ENCODE data around the gene RITA1. TPM values are rescaled to one million over a fixed set of nuclear protein-coding genes. Genes with fewer than 3 reads are reported as not detected.

Gene RITA1
- total and polyA plus RNA-seq, 4 donors = 10.6 to 18.1 (median 14.9) TPM

DNA sequence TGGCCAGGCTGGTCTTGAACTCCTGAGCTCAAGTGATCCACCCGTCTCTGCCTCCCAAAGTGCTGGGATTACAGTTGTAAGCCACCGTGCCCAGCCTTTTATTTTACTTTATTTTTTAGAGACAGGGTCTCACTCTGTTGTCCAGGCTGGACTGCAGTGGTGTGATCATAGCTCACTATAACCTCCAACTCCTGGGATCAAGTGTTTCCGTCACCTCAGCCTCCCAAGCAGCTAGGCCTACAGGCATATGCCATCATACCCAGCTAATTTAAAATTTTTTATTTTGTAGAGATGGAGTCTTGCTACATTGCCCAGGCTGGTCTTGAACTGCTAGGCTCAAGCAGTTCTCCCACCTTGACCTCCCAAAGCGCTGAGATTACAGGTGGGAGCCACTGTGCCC, 39.4 kb downstream of the RITA1 start:
- H3K4me3 ChIP-seq (ENCODE audit: low read depth in 1 of 3, low read length in 3 of 3) = no peak overlapping the region
- no peaks in the 10 kb centered on the region for H3K9me3 ChIP-seq (ENCODE audit: control insufficient read depth in 4 of 4, low read length in 3 of 4)
- WGBS = 96% methylated on average over 4 of the region's 4 CpGs
- no peaks in the 10 kb centered on the region for H3K27me3 ChIP-seq (ENCODE audit: control insufficient read depth in 4 of 4, insufficient read depth in 4 of 4, low read length in 3 of 4)
- no peak overlapping the region for H3K9ac ChIP-seq (ENCODE audit: low read depth in 1 of 2, low read length in 2 of 2)
- no peak for DNase-seq (ENCODE audit: low spot score)
- H3K4me1 ChIP-seq (ENCODE audit: control insufficient read depth in 4 of 4, insufficient read depth in 4 of 4, low read length in 3 of 4) = peaks cover 7 to 34% (median 22%) of the 10 kb centered on the region in 4 donors
- H3K27ac ChIP-seq (ENCODE audit: low read depth in 1 of 2, low read length in 2 of 2) = no peak overlapping the region
- TF ChIP-seq HNF4A (conservative IDR thresholded peaks at IDR 0.05) (no peak), YY1 (IDR thresholded peaks at IDR 0.05) (no peak), EGR1 (IDR thresholded peaks at IDR 0.05; ENCODE audit: low read depth in 2 of 2) (no peak), FOXA1 (IDR thresholded peaks at IDR 0.05) (no peak), RAD21 (IDR thresholded peaks at IDR 0.05) (no peak), RXRA (IDR thresholded peaks at IDR 0.05) (no peak), NR2F2 (IDR thresholded peaks at IDR 0.05) (no peak), FOXA2 (IDR thresholded peaks at IDR 0.05) (no peak), GABPA (IDR thresholded peaks at IDR 0.05 in 1 of 2, conservative IDR thresholded peaks at IDR 0.05 in 1 of 2) (no peak)
- TF ChIP-seq, protein P1, sequence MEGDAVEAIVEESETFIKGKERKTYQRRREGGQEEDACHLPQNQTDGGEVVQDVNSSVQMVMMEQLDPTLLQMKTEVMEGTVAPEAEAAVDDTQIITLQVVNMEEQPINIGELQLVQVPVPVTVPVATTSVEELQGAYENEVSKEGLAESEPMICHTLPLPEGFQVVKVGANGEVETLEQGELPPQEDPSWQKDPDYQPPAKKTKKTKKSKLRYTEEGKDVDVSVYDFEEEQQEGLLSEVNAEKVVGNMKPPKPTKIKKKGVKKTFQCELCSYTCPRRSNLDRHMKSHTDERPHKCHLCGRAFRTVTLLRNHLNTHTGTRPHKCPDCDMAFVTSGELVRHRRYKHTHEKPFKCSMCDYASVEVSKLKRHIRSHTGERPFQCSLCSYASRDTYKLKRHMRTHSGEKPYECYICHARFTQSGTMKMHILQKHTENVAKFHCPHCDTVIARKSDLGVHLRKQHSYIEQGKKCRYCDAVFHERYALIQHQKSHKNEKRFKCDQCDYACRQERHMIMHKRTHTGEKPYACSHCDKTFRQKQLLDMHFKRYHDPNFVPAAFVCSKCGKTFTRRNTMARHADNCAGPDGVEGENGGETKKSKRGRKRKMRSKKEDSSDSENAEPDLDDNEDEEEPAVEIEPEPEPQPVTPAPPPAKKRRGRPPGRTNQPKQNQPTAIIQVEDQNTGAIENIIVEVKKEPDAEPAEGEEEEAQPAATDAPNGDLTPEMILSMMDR (IDR thresholded peaks at IDR 0.05; ENCODE audit: low read depth, low read length, missing input control) = no peak
- TF ChIP-seq, protein P2, sequence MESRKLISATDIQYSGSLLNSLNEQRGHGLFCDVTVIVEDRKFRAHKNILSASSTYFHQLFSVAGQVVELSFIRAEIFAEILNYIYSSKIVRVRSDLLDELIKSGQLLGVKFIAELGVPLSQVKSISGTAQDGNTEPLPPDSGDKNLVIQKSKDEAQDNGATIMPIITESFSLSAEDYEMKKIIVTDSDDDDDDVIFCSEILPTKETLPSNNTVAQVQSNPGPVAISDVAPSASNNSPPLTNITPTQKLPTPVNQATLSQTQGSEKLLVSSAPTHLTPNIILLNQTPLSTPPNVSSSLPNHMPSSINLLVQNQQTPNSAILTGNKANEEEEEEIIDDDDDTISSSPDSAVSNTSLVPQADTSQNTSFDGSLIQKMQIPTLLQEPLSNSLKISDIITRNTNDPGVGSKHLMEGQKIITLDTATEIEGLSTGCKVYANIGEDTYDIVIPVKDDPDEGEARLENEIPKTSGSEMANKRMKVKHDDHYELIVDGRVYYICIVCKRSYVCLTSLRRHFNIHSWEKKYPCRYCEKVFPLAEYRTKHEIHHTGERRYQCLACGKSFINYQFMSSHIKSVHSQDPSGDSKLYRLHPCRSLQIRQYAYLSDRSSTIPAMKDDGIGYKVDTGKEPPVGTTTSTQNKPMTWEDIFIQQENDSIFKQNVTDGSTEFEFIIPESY (IDR thresholded peaks at IDR 0.05) = no peak
- TF ChIP-seq, protein P3, sequence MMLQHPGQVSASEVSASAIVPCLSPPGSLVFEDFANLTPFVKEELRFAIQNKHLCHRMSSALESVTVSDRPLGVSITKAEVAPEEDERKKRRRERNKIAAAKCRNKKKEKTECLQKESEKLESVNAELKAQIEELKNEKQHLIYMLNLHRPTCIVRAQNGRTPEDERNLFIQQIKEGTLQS (IDR thresholded peaks at IDR 0.05) = no peak
- peaks cover 0 to 15% (median 12%) of the 10 kb centered on the region in 4 donors for H3K36me3 ChIP-seq (ENCODE audit: control insufficient read depth in 4 of 4, insufficient read depth in 3 of 4, low read depth in 1 of 4, low read length in 3 of 4)

DNA sequence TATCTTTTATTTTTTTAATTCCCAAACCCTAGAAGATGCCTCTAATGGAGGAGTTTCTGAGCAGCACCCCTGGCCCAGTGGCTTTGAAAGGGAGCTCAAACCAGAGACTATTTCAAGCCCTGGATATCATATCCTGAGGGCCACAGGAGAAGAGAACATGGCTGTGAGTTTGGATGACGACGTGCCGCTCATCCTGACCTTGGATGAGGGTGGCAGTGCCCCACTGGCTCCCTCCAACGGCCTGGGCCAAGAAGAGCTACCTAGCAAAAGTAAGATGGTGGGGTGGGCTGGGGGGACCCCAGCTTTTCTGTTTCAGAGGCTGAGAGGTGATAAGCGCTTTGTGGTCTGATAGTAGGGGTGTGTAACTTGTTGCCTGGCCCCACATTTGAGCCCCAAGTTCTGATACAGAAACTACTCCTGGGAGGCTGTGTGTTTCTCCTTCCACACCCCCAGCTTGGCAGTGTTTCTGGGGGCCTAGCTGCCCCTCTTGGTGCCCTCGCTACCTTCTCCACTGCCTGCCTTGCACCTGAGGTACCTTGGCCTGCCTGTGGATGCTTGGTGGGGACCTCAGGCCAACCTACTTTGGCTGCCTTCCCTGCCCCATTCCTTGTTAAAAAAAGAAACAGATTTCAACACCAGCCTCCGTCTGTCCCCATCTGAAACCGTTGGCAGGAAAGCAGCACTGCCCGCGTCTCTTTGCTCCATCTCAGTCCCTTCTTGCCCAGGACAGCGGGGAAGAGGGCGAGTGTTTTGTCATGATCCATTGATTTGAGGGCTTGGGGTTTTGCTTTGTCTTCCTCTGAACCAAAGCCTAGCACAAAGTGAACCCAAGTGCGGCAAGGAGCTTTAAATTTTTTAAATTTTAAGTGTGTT, 41.4 kb downstream of the RITA1 start:
- Histone ChIP-seq H3K4me3 (ENCODE audit: low read depth in 1 of 3, low read length in 3 of 3) (no peak overlapping the region), H3K36me3 (ENCODE audit: control insufficient read depth in 4 of 4, insufficient read depth in 3 of 4, low read depth in 1 of 4, low read length in 3 of 4) (peaks cover 0 to 28% (median 23%) of the 10 kb centered on the region in 4 donors), H3K4me1 (ENCODE audit: control insufficient read depth in 4 of 4, insufficient read depth in 4 of 4, low read length in 3 of 4) (peaks cover 7 to 23% (median 16%) of the 10 kb centered on the region in 4 donors), H3K27me3 (ENCODE audit: control insufficient read depth in 4 of 4, insufficient read depth in 4 of 4, low read length in 3 of 4) (no peaks in the 10 kb centered on the region), H3K9ac (ENCODE audit: low read depth in 1 of 2, low read length in 2 of 2) (no peak overlapping the region), H3K9me3 (ENCODE audit: control insufficient read depth in 4 of 4, low read length in 3 of 4) (no peaks in the 10 kb centered on the region), H3K27ac (ENCODE audit: low read depth in 1 of 2, low read length in 2 of 2) (no peak overlapping the region)
- 79% methylated on average over 13 of the region's 13 CpGs for WGBS
- no peak for DNase-seq (ENCODE audit: low spot score)
- TF ChIP-seq YY1 (IDR thresholded peaks at IDR 0.05) (no peak), RAD21 (IDR thresholded peaks at IDR 0.05) (no peak), SP1 (IDR thresholded peaks at IDR 0.05) (no peak), FOXA2 (IDR thresholded peaks at IDR 0.05) (no peak), HNF4G (IDR thresholded peaks at IDR 0.05) (no peak), EGR1 (IDR thresholded peaks at IDR 0.05; ENCODE audit: low read depth in 2 of 2) (no peak), HNF4A (conservative IDR thresholded peaks at IDR 0.05) (no peak)
- TF ChIP-seq, protein P4, sequence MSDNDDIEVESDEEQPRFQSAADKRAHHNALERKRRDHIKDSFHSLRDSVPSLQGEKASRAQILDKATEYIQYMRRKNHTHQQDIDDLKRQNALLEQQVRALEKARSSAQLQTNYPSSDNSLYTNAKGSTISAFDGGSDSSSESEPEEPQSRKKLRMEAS (IDR thresholded peaks at IDR 0.05) = no peak
- TF ChIP-seq, protein P3 (IDR thresholded peaks at IDR 0.05) = no peak
- TF ChIP-seq, protein P1 (IDR thresholded peaks at IDR 0.05; ENCODE audit: low read depth, low read length, missing input control) = no peak
- TF ChIP-seq, protein P5, sequence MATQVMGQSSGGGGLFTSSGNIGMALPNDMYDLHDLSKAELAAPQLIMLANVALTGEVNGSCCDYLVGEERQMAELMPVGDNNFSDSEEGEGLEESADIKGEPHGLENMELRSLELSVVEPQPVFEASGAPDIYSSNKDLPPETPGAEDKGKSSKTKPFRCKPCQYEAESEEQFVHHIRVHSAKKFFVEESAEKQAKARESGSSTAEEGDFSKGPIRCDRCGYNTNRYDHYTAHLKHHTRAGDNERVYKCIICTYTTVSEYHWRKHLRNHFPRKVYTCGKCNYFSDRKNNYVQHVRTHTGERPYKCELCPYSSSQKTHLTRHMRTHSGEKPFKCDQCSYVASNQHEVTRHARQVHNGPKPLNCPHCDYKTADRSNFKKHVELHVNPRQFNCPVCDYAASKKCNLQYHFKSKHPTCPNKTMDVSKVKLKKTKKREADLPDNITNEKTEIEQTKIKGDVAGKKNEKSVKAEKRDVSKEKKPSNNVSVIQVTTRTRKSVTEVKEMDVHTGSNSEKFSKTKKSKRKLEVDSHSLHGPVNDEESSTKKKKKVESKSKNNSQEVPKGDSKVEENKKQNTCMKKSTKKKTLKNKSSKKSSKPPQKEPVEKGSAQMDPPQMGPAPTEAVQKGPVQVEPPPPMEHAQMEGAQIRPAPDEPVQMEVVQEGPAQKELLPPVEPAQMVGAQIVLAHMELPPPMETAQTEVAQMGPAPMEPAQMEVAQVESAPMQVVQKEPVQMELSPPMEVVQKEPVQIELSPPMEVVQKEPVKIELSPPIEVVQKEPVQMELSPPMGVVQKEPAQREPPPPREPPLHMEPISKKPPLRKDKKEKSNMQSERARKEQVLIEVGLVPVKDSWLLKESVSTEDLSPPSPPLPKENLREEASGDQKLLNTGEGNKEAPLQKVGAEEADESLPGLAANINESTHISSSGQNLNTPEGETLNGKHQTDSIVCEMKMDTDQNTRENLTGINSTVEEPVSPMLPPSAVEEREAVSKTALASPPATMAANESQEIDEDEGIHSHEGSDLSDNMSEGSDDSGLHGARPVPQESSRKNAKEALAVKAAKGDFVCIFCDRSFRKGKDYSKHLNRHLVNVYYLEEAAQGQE (IDR thresholded peaks at IDR 0.05) = no peak
